IPS DF 6.9 (cell line): ENCODE measurements around the gene PLB1.

ENCODE experiments used
- DNase-seq: peaks from one replicate; pipeline ENCODE4 v3.0.0-alpha.2; 2013; ENCODE audit warnings: low read depth, low spot score
- H3K27ac ChIP-seq: one replicate; pipeline ENCODE4 v1.5.1; 2013; ENCODE audit warnings: low read length, control low read depth
- H3K27me3 ChIP-seq: 2 replicates; pipeline ENCODE4 v1.6.1; 2013; ENCODE audit warnings: mild to moderate bottlenecking, low read length; ENCODE audit not compliant: control insufficient read depth, insufficient read depth
- H3K36me3 ChIP-seq: 2 replicates; pipeline ENCODE4 v1.6.1; 2013; ENCODE audit warnings: low read length; ENCODE audit not compliant: control insufficient read depth, insufficient read depth
- H3K4me1 ChIP-seq: 2 replicates; pipeline ENCODE4 v1.6.1; 2013; ENCODE audit warnings: low read length; ENCODE audit not compliant: control insufficient read depth, insufficient read depth
- H3K4me3 ChIP-seq: 2 replicates; pipeline ENCODE4 v1.5.1; 2013; ENCODE audit warnings: mild to moderate bottlenecking, low read length
- H3K9me3 ChIP-seq: 2 replicates; pipeline ENCODE4 v1.6.1; 2013; ENCODE audit warnings: low read length, inconsistent platforms; ENCODE audit not compliant: control insufficient read depth, insufficient read depth
- WGBS: extraction: QIAGEN DNeasy Blood & Tissue Kit; methylation state at CpG from one replicate; pipeline ENCODE4 v1.1.7; 2013; ENCODE audit warnings: mixed read lengths, missing lambda C conversion rate; ENCODE audit not compliant: insufficient read length, insufficient coverage; 5-methylcytosine and 5-hydroxymethylcytosine counted together

The PLB1 gene

DNA sequence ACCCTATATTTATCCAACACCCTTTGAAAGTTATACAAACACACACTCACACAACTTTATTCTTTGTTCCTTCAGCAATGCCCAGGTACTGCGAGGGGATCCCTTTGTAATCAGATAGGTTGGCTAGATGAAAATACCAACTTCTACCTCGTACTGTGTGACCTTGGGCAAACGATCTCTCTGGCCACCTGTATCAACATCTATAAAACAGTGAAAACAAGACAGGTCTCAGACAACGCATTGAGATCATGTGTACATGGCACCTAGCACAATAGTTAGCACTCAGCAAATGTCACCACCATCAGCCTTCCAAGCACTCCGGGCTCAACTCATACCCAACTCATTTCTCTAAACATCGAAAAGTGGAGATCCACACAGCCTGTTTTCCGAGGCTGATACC, 137.3 kb downstream of the PLB1 start:
- no peak for DNase-seq
- Histone ChIP-seq H3K4me3 (no peak overlapping the region), H3K27me3 (no peaks in the 10 kb centered on the region), H3K4me1 (no peaks in the 10 kb centered on the region), H3K27ac (no peak overlapping the region), H3K36me3 (no peaks in the 10 kb centered on the region), H3K9me3 (no peaks in the 10 kb centered on the region)
- no CpG with 5 or more reads among the region's 7 CpGs for WGBS

DNA sequence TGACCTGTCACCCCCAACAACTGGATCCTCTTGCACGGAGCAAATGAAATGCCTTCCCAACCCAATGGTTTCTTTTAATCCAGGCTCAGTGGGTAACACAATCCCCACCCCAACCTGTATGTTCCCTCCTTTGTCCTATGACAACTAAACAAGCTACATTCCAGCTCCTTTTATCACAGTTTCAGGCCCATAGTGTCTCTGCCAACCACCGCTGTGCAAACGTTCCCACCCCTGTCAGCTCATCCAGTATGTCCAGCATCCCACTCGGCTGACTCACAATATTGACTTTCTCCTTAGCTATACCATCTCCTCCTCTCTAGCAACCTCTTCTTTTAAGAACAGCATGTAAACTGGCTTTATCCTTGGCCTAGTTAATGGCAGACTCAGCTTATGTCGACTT, 137.9 kb downstream of the PLB1 start:
- Histone ChIP-seq H3K9me3 (no peaks in the 10 kb centered on the region), H3K27ac (no peak overlapping the region), H3K36me3 (no peaks in the 10 kb centered on the region), H3K4me3 (no peak overlapping the region), H3K4me1 (no peaks in the 10 kb centered on the region), H3K27me3 (no peaks in the 10 kb centered on the region)
- WGBS = no CpG with 5 or more reads among the region's 5 CpGs
- no peak for DNase-seq

DNA sequence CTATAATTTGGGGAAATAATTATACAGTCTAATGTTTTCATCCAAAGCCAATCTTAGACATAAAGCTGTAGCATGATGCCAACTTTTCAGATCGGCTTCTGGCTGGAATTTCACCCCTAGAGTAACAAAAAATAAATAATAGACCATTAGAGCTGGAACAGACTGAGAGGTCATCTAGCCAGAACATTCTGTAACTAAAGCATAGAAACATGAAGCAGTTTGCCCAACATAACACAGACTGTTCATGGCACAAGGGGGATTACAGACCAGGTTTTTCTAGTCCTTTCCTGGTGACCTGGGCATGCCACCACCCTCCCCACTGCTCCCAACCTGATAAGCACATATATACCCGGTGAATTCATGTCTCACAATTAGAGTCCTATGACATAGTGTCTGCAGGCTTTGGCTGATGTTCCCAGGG, 139.3 kb downstream of the PLB1 start:
- no peak for DNase-seq
- no CpG with 5 or more reads among the region's 2 CpGs for WGBS
- H3K4me1 ChIP-seq = no peaks in the 10 kb centered on the region
- H3K4me3 ChIP-seq = no peak overlapping the region
- H3K27ac ChIP-seq = no peak overlapping the region
- H3K9me3 ChIP-seq = no peaks in the 10 kb centered on the region
- H3K27me3 ChIP-seq = no peaks in the 10 kb centered on the region
- H3K36me3 ChIP-seq = no peaks in the 10 kb centered on the region

DNA sequence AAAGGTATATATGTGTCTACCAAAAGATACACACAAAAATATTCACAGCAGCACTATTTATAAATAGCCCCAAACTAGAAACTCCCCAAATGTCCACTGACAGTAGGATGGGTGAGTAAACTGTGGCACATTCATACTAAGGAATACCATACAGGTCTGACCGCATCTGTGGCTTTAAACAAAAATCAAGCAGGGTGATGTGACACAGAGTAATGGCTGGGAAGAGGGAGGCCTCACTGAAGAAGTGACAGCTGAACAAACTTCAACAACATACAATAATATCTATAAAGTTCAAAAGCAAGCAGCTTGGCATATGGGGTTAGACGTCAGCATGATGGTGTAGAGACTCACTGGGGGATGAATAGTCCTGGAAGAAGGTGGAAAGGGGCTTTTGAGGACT, 140.6 kb downstream of the PLB1 start:
- H3K9me3 ChIP-seq = no peaks in the 10 kb centered on the region
- no peaks in the 10 kb centered on the region for H3K36me3 ChIP-seq
- no peak overlapping the region for H3K4me3 ChIP-seq
- H3K27ac ChIP-seq = no peak overlapping the region
- no peaks in the 10 kb centered on the region for H3K27me3 ChIP-seq
- no peak for DNase-seq
- no peaks in the 10 kb centered on the region for H3K4me1 ChIP-seq
- no CpG with 5 or more reads among the region's 2 CpGs for WGBS

DNA sequence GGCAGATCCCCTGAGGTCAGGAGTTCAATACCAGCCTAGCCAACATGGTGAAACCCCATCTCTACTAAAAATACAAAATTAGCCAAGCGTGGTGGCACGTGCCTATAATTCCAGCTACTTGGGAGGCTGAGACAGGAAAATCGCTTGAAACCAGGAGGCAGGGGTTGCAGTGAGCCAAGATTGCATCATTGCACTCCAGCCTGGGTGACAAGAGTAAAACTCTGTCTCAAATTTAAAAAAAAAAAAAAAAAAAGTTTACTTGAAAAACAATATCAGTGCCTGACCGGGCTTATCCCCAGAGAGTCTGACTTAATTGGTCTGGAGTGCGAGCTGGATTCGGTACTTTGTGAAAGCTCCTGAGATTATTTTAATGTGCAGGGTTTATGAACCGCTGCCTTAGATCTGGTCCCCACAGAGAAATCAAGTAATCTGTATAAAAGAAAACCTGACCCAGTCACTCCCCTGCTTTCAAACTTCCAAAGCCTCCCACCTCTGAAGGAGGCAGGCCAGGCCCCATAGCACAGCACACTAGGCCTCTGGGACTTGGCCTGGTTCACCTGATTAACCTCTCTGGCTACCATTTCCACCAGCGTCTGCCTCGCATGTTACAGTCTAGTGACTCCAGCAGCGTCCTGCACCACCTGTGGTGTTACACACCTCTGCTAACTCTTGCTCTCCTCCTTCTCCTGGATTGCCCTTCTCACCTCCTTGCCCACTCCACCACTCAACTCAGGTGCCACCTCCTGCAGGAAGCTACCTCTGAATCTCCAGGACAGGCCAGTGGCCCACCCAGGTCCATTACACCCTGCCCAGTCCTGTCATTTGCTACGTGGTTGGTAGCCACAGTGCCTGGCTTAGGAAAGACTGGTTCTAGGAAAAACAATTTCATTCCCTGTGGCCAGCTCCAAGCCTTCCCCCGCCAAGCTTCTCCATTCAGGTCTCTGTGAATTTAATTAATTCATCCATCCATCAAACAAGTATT, 141.5 kb downstream of the PLB1 start:
- WGBS = no CpG with 5 or more reads among the region's 12 CpGs
- no peak for DNase-seq
- Histone ChIP-seq H3K36me3 (no peaks in the 10 kb centered on the region), H3K4me1 (no peaks in the 10 kb centered on the region), H3K27ac (no peak overlapping the region), H3K9me3 (no peaks in the 10 kb centered on the region), H3K4me3 (no peak overlapping the region), H3K27me3 (no peaks in the 10 kb centered on the region)

DNA sequence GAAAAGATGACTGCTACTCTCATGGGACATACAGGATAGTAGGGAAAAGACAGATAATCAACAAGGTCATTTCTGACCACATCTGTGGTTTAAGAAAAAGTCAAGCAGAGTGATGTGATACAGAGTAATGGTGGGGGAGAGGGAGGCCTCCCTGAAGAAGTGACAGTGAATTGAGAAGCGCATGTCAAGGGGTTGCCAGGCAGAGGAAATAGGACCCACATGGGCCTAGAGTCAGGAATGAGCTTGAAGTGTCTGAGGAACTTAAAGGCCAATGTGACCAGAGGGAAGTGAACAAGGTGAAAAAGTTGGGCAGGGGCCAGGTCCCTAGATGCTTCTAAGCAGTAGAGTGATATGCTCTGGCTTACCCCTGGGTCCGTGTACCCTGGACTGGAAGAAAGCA, 142.2 kb downstream of the PLB1 start:
- no peak for DNase-seq
- Histone ChIP-seq H3K27ac (no peak overlapping the region), H3K27me3 (no peaks in the 10 kb centered on the region), H3K4me3 (no peak overlapping the region), H3K4me1 (no peaks in the 10 kb centered on the region), H3K36me3 (no peaks in the 10 kb centered on the region), H3K9me3 (no peaks in the 10 kb centered on the region)
- WGBS = no CpG with 5 or more reads among the region's 2 CpGs

DNA sequence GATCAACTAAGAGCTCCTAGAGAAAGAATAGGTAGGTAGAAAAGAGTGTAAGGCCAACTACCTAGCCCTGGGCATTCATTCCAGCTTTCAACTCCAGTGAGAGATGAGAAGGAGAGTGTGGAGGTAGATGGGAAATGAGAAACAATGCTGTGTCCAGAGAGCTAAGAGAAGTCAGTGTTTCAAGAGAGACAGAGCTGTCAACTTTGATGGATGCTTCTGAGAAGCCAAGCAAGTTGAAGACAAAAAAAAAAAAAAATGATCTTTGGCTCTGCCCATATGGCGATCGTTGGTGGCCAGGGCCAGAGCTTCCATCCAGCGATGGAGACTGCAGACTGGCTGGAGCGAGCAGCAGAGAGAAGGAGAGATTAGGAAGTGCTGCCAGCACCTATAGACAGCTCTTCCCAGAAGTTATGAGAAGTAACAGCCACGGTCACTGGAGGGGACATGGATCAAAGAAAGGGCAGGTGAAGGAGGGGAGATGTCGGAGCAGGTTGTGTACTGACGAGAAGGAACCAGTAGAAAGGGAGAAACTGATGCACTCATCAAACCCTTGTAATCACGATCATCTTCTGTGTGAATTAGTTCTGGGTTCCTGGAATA, 143.3 kb downstream of the PLB1 start:
- Histone ChIP-seq H3K27me3 (no peaks in the 10 kb centered on the region), H3K36me3 (no peaks in the 10 kb centered on the region), H3K4me3 (no peak overlapping the region), H3K9me3 (no peaks in the 10 kb centered on the region), H3K27ac (no peak overlapping the region), H3K4me1 (no peaks in the 10 kb centered on the region)
- WGBS = no CpG with 5 or more reads among the region's 8 CpGs
- no peak for DNase-seq

DNA sequence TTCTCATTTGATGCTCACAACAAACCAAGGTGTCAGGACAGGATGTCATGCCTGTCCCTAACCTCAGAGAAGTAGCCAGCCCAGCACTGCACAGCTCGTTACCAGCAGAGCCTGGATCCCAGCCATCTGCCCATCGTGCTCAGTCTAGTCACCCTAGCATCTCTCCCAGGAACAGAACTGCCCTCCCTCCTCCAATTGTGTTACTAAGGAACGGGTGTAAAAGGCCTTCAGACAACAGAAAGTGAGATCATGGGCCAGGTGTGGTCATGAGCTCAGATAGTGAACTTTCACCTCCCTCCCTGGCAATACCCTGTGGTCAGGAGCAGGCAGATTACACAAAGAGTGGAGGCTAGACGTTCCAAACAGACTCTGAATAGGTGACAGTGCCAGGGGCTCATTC, 144.0 kb downstream of the PLB1 start:
- Histone ChIP-seq H3K27me3 (no peaks in the 10 kb centered on the region), H3K4me1 (peaks cover 3% of the 10 kb centered on the region; the same call in 1 of the 2 replicates), H3K9me3 (no peaks in the 10 kb centered on the region), H3K27ac (no peak overlapping the region), H3K36me3 (no peaks in the 10 kb centered on the region), H3K4me3 (no peak overlapping the region)
- no CpG with 5 or more reads among the region's 4 CpGs for WGBS
- DNase-seq = no peak

DNA sequence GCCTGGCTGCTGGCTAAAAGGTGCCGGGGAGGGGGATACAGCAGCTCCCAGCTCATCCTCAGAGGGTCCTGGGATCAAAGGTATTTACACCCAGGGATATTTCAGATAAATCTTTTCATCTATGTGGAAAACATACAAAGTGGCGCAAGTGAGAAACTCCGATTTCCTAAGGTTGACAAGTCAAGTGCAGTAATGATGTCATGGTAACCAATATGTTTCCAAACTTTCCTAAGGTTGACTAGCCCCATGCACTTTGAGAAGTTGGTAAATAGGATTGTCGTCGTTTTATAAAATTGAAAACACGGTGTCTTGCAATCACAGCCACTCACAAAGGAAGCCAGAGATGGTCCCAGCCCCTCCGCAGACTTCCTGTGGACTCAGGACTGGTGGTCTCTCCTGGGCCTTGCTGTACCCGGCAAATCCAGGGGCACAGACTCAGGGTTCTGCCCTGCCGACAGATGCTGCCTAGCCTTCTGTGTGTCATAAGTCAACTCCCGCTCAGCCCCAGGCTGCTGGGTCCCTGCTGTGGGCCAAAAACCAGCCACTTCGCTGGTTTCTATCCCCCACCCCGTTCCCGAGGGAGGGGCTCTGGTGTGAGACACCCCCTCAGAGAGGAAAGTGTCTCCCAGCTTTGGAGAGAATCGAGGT, 144.5 kb downstream of the PLB1 start:
- Histone ChIP-seq H3K36me3 (no peaks in the 10 kb centered on the region), H3K27ac (no peak overlapping the region), H3K4me3 (no peak overlapping the region), H3K9me3 (no peaks in the 10 kb centered on the region), H3K27me3 (no peaks in the 10 kb centered on the region), H3K4me1 (peaks cover 3% of the 10 kb centered on the region; the same call in 1 of the 2 replicates)
- WGBS = no CpG with 5 or more reads among the region's 14 CpGs
- no peak for DNase-seq

DNA sequence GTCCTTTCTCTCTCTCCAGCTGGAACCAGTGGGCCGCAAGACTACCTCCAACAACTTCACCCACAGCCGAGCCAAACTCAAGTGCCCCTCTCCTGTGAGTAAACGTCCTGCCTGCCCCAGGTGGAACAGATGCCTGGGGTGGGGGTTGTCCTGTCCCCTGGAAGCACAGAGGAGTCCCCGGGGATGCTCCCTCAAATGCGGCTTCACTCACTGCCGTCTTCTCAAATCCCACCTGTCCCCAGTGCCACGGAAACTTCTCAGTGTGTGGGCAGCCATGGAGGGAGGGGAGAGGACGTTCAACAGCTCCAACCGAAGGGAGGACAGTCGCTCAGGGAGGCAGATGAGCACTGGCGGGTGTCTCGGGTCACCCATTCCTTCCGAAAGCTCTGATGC, 145.0 kb downstream of the PLB1 start:
- Histone ChIP-seq H3K4me3 (no peak overlapping the region), H3K27ac (no peak overlapping the region), H3K36me3 (no peaks in the 10 kb centered on the region), H3K4me1 (peaks cover 3% of the 10 kb centered on the region; the same call in 1 of the 2 replicates), H3K9me3 (no peaks in the 10 kb centered on the region), H3K27me3 (no peaks in the 10 kb centered on the region)
- WGBS = no CpG with 5 or more reads among the region's 13 CpGs
- no peak for DNase-seq
